ES-I3 (cell line): ENCODE measurements around the gene MYB.

Source experiments
- H3K36me3 ChIP-seq: 2 replicates; pipeline ENCODE4 v1.6.1; 2013; ENCODE audit warnings: mild to moderate bottlenecking, low read length, control low read depth, moderate library complexity; ENCODE audit not compliant: insufficient read depth
- H3K4me1 ChIP-seq: 2 replicates; pipeline ENCODE4 v1.6.1; 2013; ENCODE audit warnings: mild to moderate bottlenecking, control low read depth, low read length; ENCODE audit not compliant: insufficient read depth
- H3K9ac ChIP-seq: 2 replicates; pipeline ENCODE4 v1.6.1; 2013; ENCODE audit warnings: low read depth, mild to moderate bottlenecking, low read length, moderate library complexity
- H3K9me3 ChIP-seq: 2 replicates; pipeline ENCODE4 v1.6.1; 2013; ENCODE audit warnings: mild to moderate bottlenecking, low read length, moderate library complexity; ENCODE audit not compliant: control insufficient read depth, insufficient read depth

Gene MYB

GRCh38 chr6:135188718-135189117, 7.6 kb downstream of the MYB start:
- Histone ChIP-seq H3K36me3 (no peaks in the 10 kb centered on the region), H3K4me1 (no peaks in the 10 kb centered on the region), H3K9ac (no peak overlapping the region), H3K9me3 (no peaks in the 10 kb centered on the region)

GRCh38 chr6:135189344-135189743, 8.2 kb downstream of the MYB start:
- no peak overlapping the region for H3K9ac ChIP-seq
- H3K4me1 ChIP-seq: no peaks in the 10 kb centered on the region
- H3K9me3 ChIP-seq: no peaks in the 10 kb centered on the region
- no peaks in the 10 kb centered on the region for H3K36me3 ChIP-seq

- no peaks in the 10 kb centered on the region for H3K9me3 ChIP-seq
- H3K9ac ChIP-seq: no peak overlapping the region
- H3K36me3 ChIP-seq: no peaks in the 10 kb centered on the region
- H3K4me1 ChIP-seq: no peaks in the 10 kb centered on the region
These were observed 10.6 kb downstream of the MYB start for GRCh38 chr6:135191508-135192255.

GRCh38 chr6:135192256-135193174, 11.4 kb downstream of the MYB start:
- Histone ChIP-seq H3K4me1 (no peaks in the 10 kb centered on the region), H3K9ac (no peak overlapping the region), H3K36me3 (no peaks in the 10 kb centered on the region), H3K9me3 (no peaks in the 10 kb centered on the region)

- H3K36me3 ChIP-seq: no peaks in the 10 kb centered on the region
- H3K9ac ChIP-seq: no peak overlapping the region
- no peaks in the 10 kb centered on the region for H3K4me1 ChIP-seq
- no peaks in the 10 kb centered on the region for H3K9me3 ChIP-seq
These were observed 12.1 kb downstream of the MYB start for GRCh38 chr6:135193221-135193620.

GRCh38 chr6:135195041-135195440, 13.9 kb downstream of the MYB start:
- Histone ChIP-seq H3K36me3 (no peaks in the 10 kb centered on the region), H3K9me3 (no peaks in the 10 kb centered on the region), H3K4me1 (no peaks in the 10 kb centered on the region), H3K9ac (no peak overlapping the region)

- Histone ChIP-seq H3K9ac (no peak overlapping the region), H3K4me1 (no peaks in the 10 kb centered on the region), H3K9me3 (no peaks in the 10 kb centered on the region), H3K36me3 (no peaks in the 10 kb centered on the region)
These were observed 14.4 kb downstream of the MYB start for GRCh38 chr6:135195522-135195921.

GRCh38 chr6:135196739-135197510, 15.8 kb downstream of the MYB start:
- H3K4me1 ChIP-seq: no peaks in the 10 kb centered on the region
- H3K9ac ChIP-seq: no peak overlapping the region
- no peaks in the 10 kb centered on the region for H3K36me3 ChIP-seq
- H3K9me3 ChIP-seq: no peaks in the 10 kb centered on the region

- Histone ChIP-seq H3K9me3 (no peaks in the 10 kb centered on the region), H3K4me1 (no peaks in the 10 kb centered on the region), H3K9ac (no peak overlapping the region), H3K36me3 (no peaks in the 10 kb centered on the region)
These were observed 21.7 kb downstream of the MYB start for GRCh38 chr6:135202836-135203235.

GRCh38 chr6:135204951-135205350, 23.8 kb downstream of the MYB start:
- Histone ChIP-seq H3K36me3 (no peaks in the 10 kb centered on the region), H3K4me1 (no peaks in the 10 kb centered on the region), H3K9me3 (no peaks in the 10 kb centered on the region), H3K9ac (no peak overlapping the region)

GRCh38 chr6:135209803-135210202, 28.7 kb downstream of the MYB start:
- no peak overlapping the region for H3K9ac ChIP-seq
- no peaks in the 10 kb centered on the region for H3K4me1 ChIP-seq
- H3K9me3 ChIP-seq: no peaks in the 10 kb centered on the region
- H3K36me3 ChIP-seq: no peaks in the 10 kb centered on the region

- Histone ChIP-seq H3K9ac (no peak overlapping the region), H3K4me1 (no peaks in the 10 kb centered on the region), H3K9me3 (no peaks in the 10 kb centered on the region), H3K36me3 (no peaks in the 10 kb centered on the region)
These were observed 29.7 kb downstream of the MYB start for GRCh38 chr6:135210632-135211305.

- no peaks in the 10 kb centered on the region for H3K9me3 ChIP-seq
- no peaks in the 10 kb centered on the region for H3K36me3 ChIP-seq
- H3K4me1 ChIP-seq: no peaks in the 10 kb centered on the region
- H3K9ac ChIP-seq: no peak overlapping the region
These were observed 30.2 kb downstream of the MYB start for GRCh38 chr6:135211306-135211702.
